ENCODE data around the gene KRT40. TPM values are rescaled to one million over a fixed set of nuclear protein-coding genes. Genes with fewer than 3 reads are reported as not detected.
A peak's percentile ranks its signal among the peaks of the same experiment; 100 is the strongest.

The KRT40 gene
- total RNA-seq, 1 donor from 2014 or later, result not detected

- DNase-seq (ENCODE audit: low spot score), result no peak
These were observed 31.5 kb downstream of the KRT40 start for GRCh38 chr17:40952661-40953060.

DNA sequence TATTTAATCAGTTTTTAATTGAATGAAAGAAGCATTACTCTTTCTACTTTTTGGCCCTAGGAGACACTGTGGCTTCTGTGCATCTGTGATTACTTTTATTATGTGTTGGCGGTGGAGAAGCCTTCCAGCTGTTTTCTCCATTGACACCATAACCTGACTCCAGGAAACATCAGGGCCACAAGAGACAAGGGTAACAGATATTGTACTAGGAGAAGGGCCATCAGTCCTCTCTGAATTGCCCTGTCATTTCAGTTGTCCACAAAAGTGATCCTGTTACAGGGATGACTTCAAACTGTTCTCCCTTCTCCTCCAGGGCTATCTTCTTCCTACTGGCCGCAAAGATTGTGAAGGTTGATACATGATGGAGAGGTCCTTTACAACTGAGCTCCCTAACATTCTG, 32.0 kb downstream of the KRT40 start:
- no peak for DNase-seq (ENCODE audit: low spot score)

DNA sequence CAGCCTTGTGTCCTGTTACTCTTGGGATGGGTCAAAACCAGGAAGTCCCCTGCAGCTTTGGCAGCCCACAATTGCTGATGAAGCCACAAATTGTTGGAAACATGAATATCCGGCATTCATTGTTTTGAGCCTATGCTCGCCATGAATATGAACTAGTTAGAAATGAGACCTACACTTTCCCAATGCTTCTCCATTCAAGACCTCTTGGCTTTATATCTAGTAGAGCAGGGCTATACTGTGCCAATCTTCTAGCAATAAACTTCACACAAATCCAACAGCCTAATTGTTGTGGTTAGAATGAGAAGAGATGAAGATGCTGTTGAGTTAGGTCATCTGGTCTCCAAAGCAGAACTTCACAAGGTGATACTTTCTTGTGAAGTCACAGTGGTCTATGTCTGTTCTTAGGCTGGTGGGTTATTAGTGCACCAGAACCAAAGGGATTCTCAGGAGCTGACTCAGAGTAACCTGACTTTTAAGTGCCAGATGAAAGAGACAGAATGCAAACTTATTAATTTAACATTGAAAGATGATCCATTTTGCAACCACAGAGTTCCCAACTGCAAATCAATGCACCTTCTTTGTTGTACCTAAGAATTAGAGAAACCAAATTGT, 33.0 kb downstream of the KRT40 start:
- no peak for DNase-seq (ENCODE audit: low spot score)

DNA sequence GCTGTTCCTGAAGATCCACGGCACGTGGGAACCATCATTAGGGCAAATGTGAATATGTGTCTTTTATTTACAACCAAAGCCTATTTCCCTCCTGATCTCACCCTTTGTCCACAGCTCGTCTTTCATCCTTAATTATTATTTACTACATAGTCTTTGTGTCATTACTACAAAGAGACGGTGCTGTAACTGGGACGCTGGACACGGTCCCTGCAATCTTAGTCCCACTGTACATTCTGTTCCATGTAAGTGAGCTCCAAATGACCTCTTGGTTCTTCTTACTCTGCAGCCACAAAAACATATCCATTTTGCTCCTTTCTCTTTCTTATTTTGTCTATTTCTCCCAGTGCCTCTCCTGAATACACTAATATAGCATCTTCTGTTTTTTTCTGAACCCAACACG, 34.0 kb downstream of the KRT40 start:
- DNase-seq (ENCODE audit: low spot score), result no peak

GRCh38 chr17:40949418-40949817, 34.7 kb downstream of the KRT40 start:
- DNase-seq (ENCODE audit: low spot score), result peak; percentile 40

DNA sequence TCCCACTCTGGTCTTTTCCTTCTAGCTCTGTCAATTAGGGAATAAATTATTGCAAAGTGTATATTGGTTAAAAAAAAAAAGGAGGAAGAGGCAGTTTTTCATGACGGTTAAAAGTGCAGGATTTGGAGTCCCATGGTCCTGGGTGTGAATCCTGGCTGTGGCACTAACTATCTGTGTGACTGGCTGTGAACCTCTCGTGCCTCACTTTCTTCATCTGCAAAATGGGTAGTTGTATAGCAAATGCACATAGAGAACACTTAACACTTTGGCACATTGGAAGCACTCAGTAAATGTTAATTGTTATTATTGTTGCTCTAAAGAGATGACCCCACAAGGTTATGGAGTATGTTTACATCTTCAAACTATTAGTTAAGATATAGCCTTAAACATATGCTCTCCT, 36.2 kb downstream of the KRT40 start:
- DNase-seq (ENCODE audit: low spot score), result no peak

- no peak for DNase-seq (ENCODE audit: low spot score)
These were observed 38.7 kb downstream of the KRT40 start for GRCh38 chr17:40945414-40945813.

DNA sequence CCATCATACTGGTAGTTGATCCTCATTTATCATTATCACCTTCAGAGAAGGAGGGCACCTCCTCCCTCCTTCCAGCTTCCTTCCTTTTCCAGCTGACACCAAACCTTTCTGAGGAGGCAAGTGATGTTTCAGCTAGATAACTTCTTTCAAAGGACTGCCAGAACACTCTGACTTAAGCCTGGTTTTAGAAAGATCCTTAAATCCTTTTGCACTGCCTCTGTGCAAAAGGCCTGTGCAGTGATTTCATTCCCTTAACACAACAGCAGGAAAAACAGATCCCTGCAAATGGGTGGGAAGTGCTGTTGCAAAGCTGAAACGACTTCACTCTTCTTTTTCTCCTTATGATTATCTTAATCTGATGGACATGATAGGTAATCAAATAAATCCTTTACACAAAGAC, 39.6 kb downstream of the KRT40 start:
- DNase-seq (ENCODE audit: low spot score), result peak; percentile 93

DNA sequence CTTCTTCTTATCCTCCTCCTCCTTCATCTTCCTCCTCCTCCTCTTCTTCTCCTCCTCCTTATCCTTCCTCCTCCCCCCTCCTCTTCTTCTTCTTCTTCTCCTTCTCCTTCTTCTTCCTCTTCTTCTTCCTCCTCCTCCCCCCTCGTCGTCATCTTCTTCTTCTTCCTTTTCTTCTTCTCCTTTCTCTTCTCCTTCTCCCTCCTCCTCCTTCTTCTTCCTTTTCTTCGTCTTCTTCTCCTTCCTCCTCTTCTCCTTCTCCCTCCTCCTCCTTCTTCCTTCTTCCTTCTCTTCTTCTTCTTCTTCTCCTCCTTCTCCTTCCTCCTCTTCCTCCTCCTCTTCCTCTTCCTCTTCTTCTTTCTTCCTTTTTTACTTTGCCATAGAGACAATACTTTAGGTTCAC, 41.6 kb downstream of the KRT40 start:
- DNase-seq (ENCODE audit: low spot score), result no peak

GRCh38 chr17:40940266-40940665, 43.9 kb downstream of the KRT40 start:
- DNase-seq (ENCODE audit: low spot score), result no peak

DNA sequence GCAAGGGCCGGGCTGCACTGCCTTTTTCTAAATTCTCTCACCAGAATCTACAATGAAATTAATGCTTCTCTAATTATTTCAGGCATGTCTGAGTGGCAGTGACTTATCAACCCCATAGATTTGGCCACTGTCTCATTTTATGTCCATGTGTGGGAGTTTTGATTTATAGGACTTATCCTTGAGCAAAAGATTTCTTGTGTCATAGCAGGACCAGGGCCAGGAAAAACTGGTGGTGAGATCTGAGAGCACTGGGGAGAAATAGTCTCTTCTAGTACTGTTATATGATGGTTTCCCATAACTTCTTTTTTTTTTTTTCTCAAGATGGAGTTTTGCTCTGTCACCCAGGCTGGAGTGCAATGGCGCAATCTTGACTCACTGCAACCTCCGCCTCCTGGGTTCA, 45.1 kb downstream of the KRT40 start:
- DNase-seq (ENCODE audit: low spot score), result peak; percentile 48

- no peak for DNase-seq (ENCODE audit: low spot score)
These were observed 46.7 kb downstream of the KRT40 start, which contains the start of gene KRT23 for GRCh38 chr17:40937384-40937819. Gene KRT23, minus strand, starts transcription at chr17:40937646. Its CDS starts 1,043 bp downstream, at chr17:40936603.

GRCh38 chr17:40936976-40937375, 47.1 kb downstream of the KRT40 start:
- DNase-seq (ENCODE audit: low spot score), result no peak

- no peak for DNase-seq (ENCODE audit: low spot score)
These were observed 47.6 kb downstream of the KRT40 start for GRCh38 chr17:40936437-40936971.

- DNase-seq (ENCODE audit: low spot score), result peak; percentile 57
These were observed 48.5 kb downstream of the KRT40 start for GRCh38 chr17:40935624-40936023.

- DNase-seq (ENCODE audit: low spot score), result no peak
These were observed 51.5 kb downstream of the KRT40 start for GRCh38 chr17:40932608-40933007.

GRCh38 chr17:40931311-40931710, 52.8 kb downstream of the KRT40 start:
- no peak for DNase-seq (ENCODE audit: low spot score)

Other genes with a start within 250 kb of the KRT40 start
- not detected for gene KRT25, start 229.0 kb downstream of the KRT40 start, total RNA-seq (ENCODE audit: insufficient read depth, low replicate concordance)
- gene KRT26, start 212.1 kb downstream of the KRT40 start, total RNA-seq (ENCODE audit: insufficient read depth, low replicate concordance), result 8.2 TPM
- not detected for gene KRT27, start 201.8 kb downstream of the KRT40 start, total RNA-seq (ENCODE audit: insufficient read depth, low replicate concordance)
- gene KRT28, start 184.4 kb downstream of the KRT40 start, total RNA-seq (ENCODE audit: insufficient read depth, low replicate concordance), result 3.6 TPM
- 45.7 TPM for gene KRT10, start 161.7 kb downstream of the KRT40 start, total RNA-seq (ENCODE audit: insufficient read depth, low replicate concordance)
- gene KRT12, start 117.1 kb downstream of the KRT40 start, total RNA-seq (ENCODE audit: insufficient read depth, low replicate concordance), result 4.6 TPM
- 3.4 TPM for gene KRT20, start 99.1 kb downstream of the KRT40 start, total RNA-seq (ENCODE audit: insufficient read depth, low replicate concordance)
- gene KRT23, start 46.7 kb downstream of the KRT40 start, total RNA-seq (ENCODE audit: insufficient read depth, low replicate concordance), result 24.3 TPM
- 2.4 TPM for gene KRT39, start 17.4 kb downstream of the KRT40 start, total RNA-seq (ENCODE audit: insufficient read depth, low replicate concordance)
- gene KRTAP3-3, start 9.8 kb upstream of the KRT40 start, total RNA-seq (ENCODE audit: insufficient read depth, low replicate concordance), result not detected
- 31.1 TPM for gene KRTAP3-2, start 15.6 kb upstream of the KRT40 start, total RNA-seq (ENCODE audit: insufficient read depth, low replicate concordance)
- not detected for gene KRTAP3-1, start 24.8 kb upstream of the KRT40 start, total RNA-seq (ENCODE audit: insufficient read depth, low replicate concordance)
- gene KRTAP1-5, start 42.9 kb upstream of the KRT40 start, total RNA-seq (ENCODE audit: insufficient read depth, low replicate concordance), result not detected
- not detected for gene KRTAP1-4, start 45.9 kb upstream of the KRT40 start, total RNA-seq (ENCODE audit: insufficient read depth, low replicate concordance)
- gene KRTAP1-3, start 50.5 kb upstream of the KRT40 start, total RNA-seq (ENCODE audit: insufficient read depth, low replicate concordance), result not detected
- not detected for gene KRTAP1-1, start 57.1 kb upstream of the KRT40 start, total RNA-seq (ENCODE audit: insufficient read depth, low replicate concordance)
- gene KRTAP2-1, start 63.0 kb upstream of the KRT40 start, total RNA-seq (ENCODE audit: insufficient read depth, low replicate concordance), result not detected
- gene KRTAP2-2, start 70.9 kb upstream of the KRT40 start, total RNA-seq (ENCODE audit: insufficient read depth, low replicate concordance), result 8.4 TPM
- 20.5 TPM for gene KRTAP2-3, start 75.8 kb upstream of the KRT40 start, total RNA-seq (ENCODE audit: insufficient read depth, low replicate concordance)
- gene KRTAP2-4, start 81.6 kb upstream of the KRT40 start, total RNA-seq (ENCODE audit: insufficient read depth, low replicate concordance), result not detected
- gene KRTAP4-7, start 99.8 kb upstream of the KRT40 start, total RNA-seq (ENCODE audit: insufficient read depth, low replicate concordance), result not detected
- not detected for gene KRTAP4-8, start 113.8 kb upstream of the KRT40 start, total RNA-seq (ENCODE audit: insufficient read depth, low replicate concordance)
- not detected for gene KRTAP4-16, start 117.9 kb upstream of the KRT40 start, total RNA-seq (ENCODE audit: insufficient read depth, low replicate concordance)
- not detected for gene KRTAP4-9, start 121.1 kb upstream of the KRT40 start, total RNA-seq (ENCODE audit: insufficient read depth, low replicate concordance)
- gene KRTAP4-11, start 134.0 kb upstream of the KRT40 start, total RNA-seq (ENCODE audit: insufficient read depth, low replicate concordance), result 3.4 TPM
- gene KRTAP4-12, start 139.9 kb upstream of the KRT40 start, total RNA-seq (ENCODE audit: insufficient read depth, low replicate concordance), result not detected
- 1.2 TPM for gene KRTAP4-6, start 156.2 kb upstream of the KRT40 start, total RNA-seq (ENCODE audit: insufficient read depth, low replicate concordance)
- gene KRTAP4-5, start 165.5 kb upstream of the KRT40 start, total RNA-seq (ENCODE audit: insufficient read depth, low replicate concordance), result 5.5 TPM
- gene KRTAP4-4, start 176.4 kb upstream of the KRT40 start, total RNA-seq (ENCODE audit: insufficient read depth, low replicate concordance), result 2.6 TPM
- gene KRTAP4-3, start 183.9 kb upstream of the KRT40 start, total RNA-seq (ENCODE audit: insufficient read depth, low replicate concordance), result 1.4 TPM
- not detected for gene KRTAP4-2, start 193.9 kb upstream of the KRT40 start, total RNA-seq (ENCODE audit: insufficient read depth, low replicate concordance)
- 1.9 TPM for gene KRTAP4-1, start 200.6 kb upstream of the KRT40 start, total RNA-seq (ENCODE audit: insufficient read depth, low replicate concordance)
- 1.4 TPM for gene KRTAP9-1, start 205.6 kb upstream of the KRT40 start, total RNA-seq (ENCODE audit: insufficient read depth, low replicate concordance)
- not detected for gene KRTAP9-2, start 242.3 kb upstream of the KRT40 start, total RNA-seq (ENCODE audit: insufficient read depth, low replicate concordance)
- gene KRTAP9-3, start 248.1 kb upstream of the KRT40 start, total RNA-seq (ENCODE audit: insufficient read depth, low replicate concordance), result not detected